Parathyroid adenoma (tissue), 2 donors: ENCODE results near the gene SYPL2.
"Not testable (repeated sequence)": the region's sequence is repeated elsewhere in the genome, so short reads cannot be mapped to it uniquely, and the experiment has no call there.

Experiments used
- H2AFZ ChIP-seq: fragments of 300-600 bp; sonication (generic); one replicate; pipeline ENCODE4 v1.7.0; 2017; ENCODE audit warnings: antibody characterized with exemption, mild to moderate bottlenecking
- H3K27ac ChIP-seq: fragments of 300-600 bp; sonication (generic); one replicate; pipeline ENCODE4 v1.7.0; 2017
- H3K27me3 ChIP-seq: fragments of 300-600 bp; sonication (generic); one replicate; pipeline ENCODE4 v1.7.0; 2017; ENCODE audit warnings: low read length; ENCODE audit not compliant: control insufficient read depth, insufficient read depth
- H3K36me3 ChIP-seq: fragments of 300-600 bp; sonication (generic); one replicate; pipeline ENCODE4 v1.7.0; 2017; ENCODE audit warnings: low read length; ENCODE audit not compliant: control insufficient read depth, insufficient read depth
- H3K4me1 ChIP-seq: fragments of 300-600 bp; sonication (generic); one replicate; pipeline ENCODE4 v1.7.0; 2017; ENCODE audit warnings: control low read depth
- H3K4me2 ChIP-seq: fragments of 300-600 bp; sonication (generic); one replicate; pipeline ENCODE4 v1.7.0; 2017; ENCODE audit warnings: low read length
- H3K4me3 ChIP-seq: fragments of 300-600 bp; sonication (generic); one replicate; pipeline ENCODE4 v1.7.0; 2017; ENCODE audit warnings: low read depth, low read length
- H3K79me2 ChIP-seq: fragments of 300-600 bp; sonication (generic); one replicate; pipeline ENCODE4 v1.7.0; 2017; ENCODE audit warnings: control low read depth
- H3K9ac ChIP-seq: fragments of 300-600 bp; sonication (generic); one replicate; pipeline ENCODE4 v1.7.0; 2017; ENCODE audit warnings: mild to moderate bottlenecking
- H3K9me3 ChIP-seq: fragments of 300-600 bp; sonication (generic); one replicate; pipeline ENCODE4 v1.7.0; 2017; ENCODE audit warnings: low read length; ENCODE audit not compliant: control insufficient read depth
- TF ChIP-seq, protein P1 (sequence below): fragments of 300-600 bp; sonication (generic); IDR thresholded peaks from one replicate; pipeline ENCODE4 v1.7.0; 2017; ENCODE audit warnings: antibody characterized with exemption, mild to moderate bottlenecking
- donor health status: primary hyperparathyroidism.

The SYPL2 gene

DNA sequence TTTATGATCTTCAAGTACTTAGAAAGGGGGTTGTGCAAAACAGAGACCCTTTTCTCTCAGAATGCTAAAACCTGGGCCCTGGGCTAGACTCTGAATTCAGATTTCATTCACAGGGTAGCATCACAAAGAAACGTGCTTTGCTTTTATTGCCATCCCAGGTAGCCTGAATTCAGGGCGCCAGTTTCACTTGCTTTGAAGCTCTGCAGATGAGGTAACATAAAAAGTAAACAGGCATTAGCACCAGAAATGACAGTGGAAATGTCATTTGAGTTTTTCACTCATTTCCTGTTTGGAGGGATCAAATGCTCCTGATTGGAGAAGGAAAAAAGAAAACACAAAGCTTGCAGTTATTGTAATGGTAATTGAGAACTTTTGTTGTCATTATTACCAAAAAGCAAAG lies 2.6 kb downstream of the SYPL2 start:
- Histone ChIP-seq H3K27ac (no peak overlapping the region), H2AFZ (no peak overlapping the region), H3K4me1 (no peaks in the 10 kb centered on the region), H3K79me2 (no peaks in the 10 kb centered on the region), H3K9ac (no peak overlapping the region), H3K4me3 (no peak overlapping the region), H3K36me3 (no peaks in the 10 kb centered on the region), H3K9me3 (no peaks in the 10 kb centered on the region), H3K4me2 (no peak overlapping the region), H3K27me3 (no peaks in the 10 kb centered on the region)
- TF ChIP-seq, protein P1, sequence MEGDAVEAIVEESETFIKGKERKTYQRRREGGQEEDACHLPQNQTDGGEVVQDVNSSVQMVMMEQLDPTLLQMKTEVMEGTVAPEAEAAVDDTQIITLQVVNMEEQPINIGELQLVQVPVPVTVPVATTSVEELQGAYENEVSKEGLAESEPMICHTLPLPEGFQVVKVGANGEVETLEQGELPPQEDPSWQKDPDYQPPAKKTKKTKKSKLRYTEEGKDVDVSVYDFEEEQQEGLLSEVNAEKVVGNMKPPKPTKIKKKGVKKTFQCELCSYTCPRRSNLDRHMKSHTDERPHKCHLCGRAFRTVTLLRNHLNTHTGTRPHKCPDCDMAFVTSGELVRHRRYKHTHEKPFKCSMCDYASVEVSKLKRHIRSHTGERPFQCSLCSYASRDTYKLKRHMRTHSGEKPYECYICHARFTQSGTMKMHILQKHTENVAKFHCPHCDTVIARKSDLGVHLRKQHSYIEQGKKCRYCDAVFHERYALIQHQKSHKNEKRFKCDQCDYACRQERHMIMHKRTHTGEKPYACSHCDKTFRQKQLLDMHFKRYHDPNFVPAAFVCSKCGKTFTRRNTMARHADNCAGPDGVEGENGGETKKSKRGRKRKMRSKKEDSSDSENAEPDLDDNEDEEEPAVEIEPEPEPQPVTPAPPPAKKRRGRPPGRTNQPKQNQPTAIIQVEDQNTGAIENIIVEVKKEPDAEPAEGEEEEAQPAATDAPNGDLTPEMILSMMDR: no peak

DNA sequence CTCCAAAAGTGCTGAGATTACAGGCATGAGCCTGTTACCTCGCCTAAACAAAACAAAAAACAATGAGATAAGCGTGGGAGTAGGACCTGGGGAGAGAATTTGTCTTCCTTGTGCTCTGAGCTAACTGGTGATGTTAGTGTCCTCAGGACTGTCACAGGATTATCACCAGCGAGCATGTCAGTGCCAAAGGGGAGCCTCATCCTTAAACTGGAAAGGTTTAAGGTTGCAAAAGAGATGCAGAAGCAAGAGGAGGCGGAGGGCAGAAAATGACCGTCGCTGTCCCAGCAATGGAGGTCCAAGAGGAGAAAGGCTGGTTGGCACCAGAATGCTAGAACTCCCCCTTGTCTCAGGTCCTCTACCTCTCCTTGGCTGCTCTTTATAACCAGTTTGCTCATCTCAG lies 3.9 kb downstream of the SYPL2 start:
- Histone ChIP-seq H2AFZ (no peak overlapping the region), H3K27me3 (no peaks in the 10 kb centered on the region), H3K27ac (no peak overlapping the region), H3K9ac (no peak overlapping the region), H3K9me3 (no peaks in the 10 kb centered on the region), H3K4me2 (no peak overlapping the region), H3K4me1 (no peaks in the 10 kb centered on the region), H3K79me2 (no peaks in the 10 kb centered on the region), H3K4me3 (no peak overlapping the region), H3K36me3 (no peaks in the 10 kb centered on the region)
- TF ChIP-seq, protein P1: no peak

DNA sequence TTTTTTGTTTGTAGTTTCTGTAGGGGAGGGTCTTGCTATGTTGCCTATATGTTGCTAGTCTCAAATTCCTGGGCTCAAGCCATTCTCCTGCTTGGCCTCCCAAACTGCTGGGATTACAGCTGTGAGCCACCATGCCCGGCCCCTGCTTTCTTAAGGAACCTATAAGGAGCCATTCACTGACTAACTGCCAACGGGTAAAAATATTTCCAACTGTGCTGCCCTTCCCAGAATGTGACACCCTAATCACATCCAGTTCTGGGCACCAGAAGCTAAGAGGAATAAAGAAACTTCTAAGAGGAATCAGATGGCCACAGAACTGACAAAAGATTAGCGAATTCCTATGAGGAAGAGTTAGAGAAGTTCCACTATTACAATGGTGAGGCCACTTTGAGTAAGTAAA lies 6.4 kb downstream of the SYPL2 start:
- H3K27ac ChIP-seq: no peak overlapping the region
- no peaks in the 10 kb centered on the region for H3K36me3 ChIP-seq
- no peaks in the 10 kb centered on the region for H3K9me3 ChIP-seq
- H3K4me2 ChIP-seq: no peak overlapping the region
- no peak overlapping the region for H3K9ac ChIP-seq
- no peaks in the 10 kb centered on the region for H3K79me2 ChIP-seq
- no peak overlapping the region for H2AFZ ChIP-seq
- no peaks in the 10 kb centered on the region for H3K4me1 ChIP-seq
- H3K4me3 ChIP-seq: no peak overlapping the region
- TF ChIP-seq, protein P1: no peak
- H3K27me3 ChIP-seq: no peaks in the 10 kb centered on the region

DNA sequence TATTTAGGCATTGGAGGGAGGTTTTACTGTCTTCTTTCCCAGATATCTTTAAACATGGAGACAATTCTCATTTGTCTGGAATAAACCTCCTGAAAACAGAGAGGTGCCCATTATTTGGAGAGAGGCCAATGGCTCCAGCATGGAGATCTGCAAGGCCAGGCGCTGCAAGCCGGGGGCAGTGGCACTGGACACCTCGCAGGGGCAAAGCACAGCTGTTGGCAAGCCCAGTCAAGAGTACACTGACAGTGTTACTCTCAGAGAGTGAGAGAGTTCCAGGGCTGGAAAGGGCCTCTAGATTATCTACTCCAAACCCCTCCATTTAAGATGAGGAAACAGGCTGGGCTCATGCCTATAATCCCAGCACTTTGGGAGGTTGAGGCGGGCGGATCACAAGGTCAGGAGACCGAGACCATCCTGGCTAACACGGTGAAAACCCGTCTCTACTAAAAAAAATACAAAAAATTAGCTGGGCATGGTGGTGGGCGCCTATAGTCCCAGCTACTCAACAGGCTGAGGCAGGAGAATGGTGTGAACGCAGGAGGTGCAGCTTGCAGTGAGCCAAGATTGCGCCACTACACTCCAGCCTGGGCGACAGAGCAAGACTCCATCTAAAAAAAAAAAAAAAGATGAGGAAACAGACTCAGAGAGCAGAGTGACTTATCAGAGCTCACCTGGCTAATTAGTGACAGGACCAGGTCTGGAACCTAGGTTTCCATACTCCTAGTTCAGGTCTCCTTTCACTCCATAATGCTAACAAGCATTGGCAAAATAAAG lies 7.1 kb downstream of the SYPL2 start:
- H3K27ac ChIP-seq, H3K4me2 ChIP-seq, H3K36me3 ChIP-seq, H3K27me3 ChIP-seq, H3K4me1 ChIP-seq, H3K79me2 ChIP-seq, H3K9me3 ChIP-seq, H2AFZ ChIP-seq, H3K4me3 ChIP-seq, H3K9ac ChIP-seq: not testable (repeated sequence)

DNA sequence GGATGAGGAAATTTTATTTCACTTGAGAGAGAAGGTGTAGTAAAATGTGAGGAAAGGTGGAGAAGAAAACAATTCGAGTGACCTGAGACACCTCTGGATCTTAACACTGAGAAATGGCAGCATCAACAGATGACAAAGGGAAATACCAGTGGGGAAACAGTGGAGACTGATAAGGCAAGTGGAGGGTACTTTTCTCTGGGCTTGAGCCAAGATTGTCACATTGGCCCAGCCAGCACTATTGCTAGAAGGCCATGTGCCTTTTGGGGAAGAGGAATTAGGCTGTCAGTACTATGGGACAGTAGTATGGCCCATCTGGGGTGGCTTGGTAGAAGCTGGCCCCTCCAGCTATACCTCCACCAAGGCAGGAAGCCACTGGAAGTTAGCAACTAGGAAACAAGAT lies 8.4 kb downstream of the SYPL2 start:
- Histone ChIP-seq H3K9ac (no peak overlapping the region), H3K79me2 (no peaks in the 10 kb centered on the region), H3K27me3 (no peaks in the 10 kb centered on the region), H3K4me3 (no peak overlapping the region), H3K9me3 (no peaks in the 10 kb centered on the region), H3K36me3 (no peaks in the 10 kb centered on the region), H3K27ac (no peak overlapping the region), H2AFZ (no peak overlapping the region), H3K4me2 (no peak overlapping the region), H3K4me1 (no peaks in the 10 kb centered on the region)
- TF ChIP-seq, protein P1: no peak
